Fibroblast of the aortic adventitia (primary cell): ENCODE measurements around the gene MYO9B. TPM values are rescaled to one million over a fixed set of nuclear protein-coding genes. Genes with fewer than 3 reads are reported as not detected.

Experiments
- DNase-seq: peaks from one replicate; pipeline ENCODE4 v3.0.0-alpha.2; 2010; ENCODE audit warnings: low read depth
- H3K4me3 ChIP-seq: 2 replicates; pipeline ENCODE4 v1.5.1; 2011; ENCODE audit warnings: low read depth, mild to moderate bottlenecking, control low read depth, low read length, moderate library complexity
- CTCF ChIP-seq: IDR thresholded peaks from 2 replicates; pipeline ENCODE4 v1.5.1; 2011; ENCODE audit warnings: mild to moderate bottlenecking, low read length, control low read depth, inconsistent platforms; ENCODE audit not compliant: insufficient read depth
- total RNA-seq: library from RNA; depleted of rRNA; stranded (reverse); fragments of >200 nt; gene quantifications from 2 replicates; pipeline ENCODE4 v1.2.3, GENCODE V29; 2012; ENCODE audit warnings: low replicate concordance

MYO9B gene
- total RNA-seq, 1 donor: 103 TPM

- no peak overlapping the region for H3K4me3 ChIP-seq
- no peak for DNase-seq
- no peak for TF ChIP-seq CTCF
These were observed 37.7 kb downstream of the MYO9B start for GRCh38 chr19:17113127-17113785.

GRCh38 chr19:17114414-17114831 lies 38.8 kb downstream of the MYO9B start:
- DNase-seq: no peak
- H3K4me3 ChIP-seq: no peak overlapping the region
- TF ChIP-seq CTCF: no peak

- no peak for TF ChIP-seq CTCF
- DNase-seq: no peak
These were observed 41.6 kb downstream of the MYO9B start for GRCh38 chr19:17116996-17117702.

GRCh38 chr19:17118957-17119356 lies 43.4 kb downstream of the MYO9B start:
- no peak for TF ChIP-seq CTCF
- no peak for DNase-seq
- no peak overlapping the region for H3K4me3 ChIP-seq

More at GRCh38 chr19:17116996-17117702, 41.6 kb downstream of the MYO9B start:
- no peak overlapping the region for H3K4me3 ChIP-seq

GRCh38 chr19:17121736-17122293 lies 46.2 kb downstream of the MYO9B start:
- H3K4me3 ChIP-seq: no peak overlapping the region
- DNase-seq: peak; percentile 97
- TF ChIP-seq CTCF: no peak

- DNase-seq: no peak
- TF ChIP-seq CTCF: no peak
- H3K4me3 ChIP-seq: no peak overlapping the region
These were observed 47.5 kb downstream of the MYO9B start for GRCh38 chr19:17123041-17123440.
